BLaER1 treated with 17β-estradiol and CSF1 and Interleukin-3, amounts not matched to agents 10 nM and 100 nM (cell line): ENCODE data around the gene PROS1.

Source experiments
- H3K27ac ChIP-seq, 11 experiments: shearing (Covaris generic); formaldehyde crosslinking; 2 replicates each; pipeline ENCODE4 v1.8.1; 2022
- H3K27me3 ChIP-seq, 11 experiments: shearing (Covaris generic); formaldehyde crosslinking; 2 replicates each; pipeline ENCODE4 v1.8.1; 2022
- H3K36me3 ChIP-seq, 11 experiments: shearing (Covaris generic); formaldehyde crosslinking; 2 replicates each; pipeline ENCODE4 v1.8.1; 2022
- H3K4me1 ChIP-seq, 10 experiments: shearing (Covaris generic); formaldehyde crosslinking; 2 replicates each; pipeline ENCODE4 v1.8.1; 2022
- H3K4me2 ChIP-seq, 11 experiments: shearing (Covaris generic); formaldehyde crosslinking; 2 replicates each; pipeline ENCODE4 v1.8.1; 2022
- H3K4me3 ChIP-seq, 10 experiments: shearing (Covaris generic); formaldehyde crosslinking; 2 replicates each; pipeline ENCODE4 v1.8.1; 2022
- H3K9ac ChIP-seq, 11 experiments: shearing (Covaris generic); formaldehyde crosslinking; 2 replicates each; pipeline ENCODE4 v1.8.1; 2022
- H3K9me3 ChIP-seq, 11 experiments: shearing (Covaris generic); formaldehyde crosslinking; replicated peaks in 1 of 11; 2 replicates each; pipeline ENCODE4 v1.8.1; 2022
- H4K20me1 ChIP-seq, 11 experiments: shearing (Covaris generic); formaldehyde crosslinking; 2 replicates each; pipeline ENCODE4 v1.8.1; 2022
- Cebpa-rat ChIP-seq, 11 experiments: shearing (Covaris generic); IDR thresholded peaks; 2 replicates each; pipeline ENCODE4 v1.8.1; 2022

Gene PROS1

GRCh38 chr3:94004301-94004910 lies 30.7 kb upstream of the PROS1 start:
- peaks cover 0 to 10% (median 4%) of the 10 kb centered on the region in 11 experiments; a peak in 7 of 22 replicates for H3K9me3 ChIP-seq
- H3K9ac ChIP-seq, result peak overlapping the region in 3 of 11 experiments; percentile 6 to 65 (median 13); a peak in 4 of 22 replicates
- no peak overlapping the region; a peak in 1 of 22 replicates for H3K27ac ChIP-seq
- no peak for TF ChIP-seq Cebpa-rat (IDR thresholded peaks at IDR 0.05)
- peaks cover 0 to 19% (median 10%) of the 10 kb centered on the region in 11 experiments; a peak in 16 of 22 replicates for H3K36me3 ChIP-seq
- no peaks in the 10 kb centered on the region for H4K20me1 ChIP-seq
- H3K4me3 ChIP-seq, result peak overlapping the region in 1 of 10 experiments; percentile 27; a peak in 1 of 20 replicates
- H3K4me1 ChIP-seq, result no peaks in the 10 kb centered on the region
- no peaks in the 10 kb centered on the region for H3K27me3 ChIP-seq
- peak overlapping the region in 3 of 11 experiments; percentile 18 to 60 (median 50); a peak in 4 of 22 replicates for H3K4me2 ChIP-seq

GRCh38 chr3:94001827-94002495 lies 28.3 kb upstream of the PROS1 start:
- Histone ChIP-seq H3K4me2 (no peak overlapping the region), H3K36me3 (peaks cover 2 to 13% (median 4%) of the 10 kb centered on the region in 11 experiments; a peak in 12 of 22 replicates), H3K4me1 (no peaks in the 10 kb centered on the region; a peak in 1 of 20 replicates), H3K27me3 (no peaks in the 10 kb centered on the region), H3K4me3 (no peak overlapping the region), H4K20me1 (peaks cover 0 to under 1% (median 0%) of the 10 kb centered on the region in 11 experiments; a peak in 1 of 22 replicates), H3K9me3 (peaks cover 0 to 3% (median 0%) of the 10 kb centered on the region in 11 experiments; a peak in 3 of 22 replicates), H3K9ac (no peak overlapping the region), H3K27ac (no peak overlapping the region)
- TF ChIP-seq Cebpa-rat (IDR thresholded peaks at IDR 0.05), result no peak

GRCh38 chr3:94001191-94001590 lies 27.5 kb upstream of the PROS1 start:
- Histone ChIP-seq H3K4me2 (no peak overlapping the region), H4K20me1 (peaks cover 0 to 6% (median 0%) of the 10 kb centered on the region in 11 experiments; a peak in 1 of 22 replicates), H3K27ac (no peak overlapping the region), H3K9me3 (no peaks in the 10 kb centered on the region), H3K4me3 (no peak overlapping the region), H3K27me3 (no peaks in the 10 kb centered on the region), H3K36me3 (peaks cover 0 to 15% (median 8%) of the 10 kb centered on the region in 11 experiments; a peak in 13 of 22 replicates), H3K4me1 (no peaks in the 10 kb centered on the region; a peak in 1 of 20 replicates), H3K9ac (no peak overlapping the region)
- no peak for TF ChIP-seq Cebpa-rat (IDR thresholded peaks at IDR 0.05)

- H3K4me2 ChIP-seq, result no peak overlapping the region
- H3K4me1 ChIP-seq, result peaks cover 0 to 5% (median 0%) of the 10 kb centered on the region in 10 experiments; a peak in 3 of 20 replicates
- H3K9me3 ChIP-seq, result no peaks in the 10 kb centered on the region
- peaks cover 0 to 11% (median 0%) of the 10 kb centered on the region in 11 experiments; a peak in 4 of 22 replicates for H4K20me1 ChIP-seq
- peaks cover 0 to 15% (median 8%) of the 10 kb centered on the region in 11 experiments; a peak in 12 of 22 replicates for H3K36me3 ChIP-seq
- H3K27ac ChIP-seq, result no peak overlapping the region
- no peak overlapping the region for H3K4me3 ChIP-seq
- no peaks in the 10 kb centered on the region for H3K27me3 ChIP-seq
- TF ChIP-seq Cebpa-rat (IDR thresholded peaks at IDR 0.05), result no peak
- no peak overlapping the region for H3K9ac ChIP-seq
These were observed 20.4 kb upstream of the PROS1 start for GRCh38 chr3:93994056-93994455.

DNA sequence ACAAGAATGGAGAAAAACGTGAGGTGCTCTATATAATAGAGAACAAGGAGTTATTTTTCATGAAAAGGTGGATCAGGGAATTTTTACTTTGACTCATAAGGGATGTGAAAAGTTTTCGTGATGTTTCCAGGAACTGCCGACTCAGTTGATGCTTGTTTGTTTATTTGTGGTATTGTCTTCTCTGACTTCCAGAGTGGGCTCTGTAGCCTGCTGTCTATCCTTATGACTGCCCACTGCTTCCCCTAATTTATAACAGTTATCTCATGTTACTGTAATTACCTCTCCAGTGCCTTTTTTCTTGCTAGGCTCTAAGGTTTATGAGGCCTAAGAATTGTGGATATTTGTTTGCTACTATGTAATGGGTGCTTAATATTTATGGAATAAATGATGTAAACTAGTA lies 18.5 kb upstream of the PROS1 start:
- no peak for TF ChIP-seq Cebpa-rat (IDR thresholded peaks at IDR 0.05)
- H3K27me3 ChIP-seq, result no peaks in the 10 kb centered on the region
- no peak overlapping the region for H3K4me2 ChIP-seq
- peaks cover 0 to 11% (median 0%) of the 10 kb centered on the region in 11 experiments; a peak in 5 of 22 replicates for H4K20me1 ChIP-seq
- no peak overlapping the region for H3K27ac ChIP-seq
- no peak overlapping the region for H3K4me3 ChIP-seq
- no peaks in the 10 kb centered on the region for H3K9me3 ChIP-seq
- no peak overlapping the region for H3K9ac ChIP-seq
- H3K4me1 ChIP-seq, result peaks cover 0 to 5% (median 0%) of the 10 kb centered on the region in 10 experiments; a peak in 2 of 20 replicates
- peaks cover 0 to 9% (median 7%) of the 10 kb centered on the region in 11 experiments; a peak in 12 of 22 replicates for H3K36me3 ChIP-seq

DNA sequence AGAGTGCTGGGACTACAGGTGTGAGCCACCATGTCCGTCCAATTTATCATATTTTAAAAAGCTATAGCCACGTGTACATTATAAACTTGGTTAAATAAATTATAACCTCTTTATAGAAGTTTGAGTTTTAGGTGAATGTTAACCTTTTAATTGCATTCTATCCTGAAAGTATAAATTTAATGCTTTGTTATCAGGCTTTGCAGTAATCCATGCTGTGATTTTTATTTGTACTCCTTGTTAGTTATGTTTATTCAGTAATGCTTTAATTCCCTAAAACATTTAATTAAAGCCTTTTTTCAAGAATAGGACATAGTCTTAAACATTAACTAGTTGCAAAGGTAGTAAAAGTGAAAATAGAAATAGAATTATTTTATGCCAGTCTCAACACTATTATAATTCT lies 17.9 kb upstream of the PROS1 start:
- Histone ChIP-seq H3K9ac (no peak overlapping the region), H4K20me1 (peaks cover 0 to 11% (median 0%) of the 10 kb centered on the region in 11 experiments; a peak in 5 of 22 replicates), H3K4me3 (no peak overlapping the region), H3K36me3 (peaks cover 0 to 4% (median 2%) of the 10 kb centered on the region in 11 experiments; a peak in 12 of 22 replicates), H3K4me2 (no peak overlapping the region), H3K9me3 (no peaks in the 10 kb centered on the region), H3K27ac (no peak overlapping the region), H3K4me1 (peaks cover 0 to 5% (median 0%) of the 10 kb centered on the region in 10 experiments; a peak in 2 of 20 replicates), H3K27me3 (no peaks in the 10 kb centered on the region)
- no peak for TF ChIP-seq Cebpa-rat (IDR thresholded peaks at IDR 0.05)

DNA sequence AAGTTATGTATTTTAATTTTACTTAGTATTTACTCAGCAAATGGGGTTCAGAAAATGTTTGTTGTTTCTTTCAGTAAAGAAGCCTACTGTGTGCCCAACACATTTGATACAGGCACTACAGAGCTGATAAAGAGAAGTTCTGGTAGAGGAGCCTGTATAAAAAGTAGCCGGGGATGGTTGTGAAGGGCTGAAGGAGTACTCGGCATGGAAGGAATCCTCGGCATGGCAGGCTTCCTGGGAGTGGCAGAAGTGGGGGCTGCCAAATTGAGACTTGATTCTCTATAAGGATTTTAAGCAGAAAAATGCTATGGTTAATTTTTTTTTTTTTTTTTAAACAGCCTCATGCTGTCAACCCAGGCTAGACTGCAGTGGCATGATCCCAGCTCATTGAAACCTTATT lies 15.5 kb upstream of the PROS1 start:
- Histone ChIP-seq H3K9me3 (no peaks in the 10 kb centered on the region), H3K36me3 (no peaks in the 10 kb centered on the region), H3K4me2 (no peak overlapping the region), H4K20me1 (peaks cover 0 to 22% (median 0%) of the 10 kb centered on the region in 11 experiments; a peak in 4 of 22 replicates), H3K27ac (no peak overlapping the region), H3K27me3 (no peaks in the 10 kb centered on the region), H3K9ac (no peak overlapping the region), H3K4me3 (no peak overlapping the region), H3K4me1 (peaks cover 0 to 5% (median 0%) of the 10 kb centered on the region in 10 experiments; a peak in 2 of 20 replicates)
- no peak for TF ChIP-seq Cebpa-rat (IDR thresholded peaks at IDR 0.05)

GRCh38 chr3:93988764-93989163 lies 15.1 kb upstream of the PROS1 start:
- TF ChIP-seq Cebpa-rat (IDR thresholded peaks at IDR 0.05), result no peak
- Histone ChIP-seq H4K20me1 (peaks cover 0 to 24% (median 0%) of the 10 kb centered on the region in 11 experiments; a peak in 4 of 22 replicates), H3K4me3 (no peak overlapping the region), H3K9me3 (no peaks in the 10 kb centered on the region), H3K27me3 (no peaks in the 10 kb centered on the region), H3K4me1 (peaks cover 0 to 2% (median 0%) of the 10 kb centered on the region in 10 experiments; a peak in 2 of 20 replicates), H3K36me3 (no peaks in the 10 kb centered on the region), H3K9ac (no peak overlapping the region), H3K27ac (no peak overlapping the region), H3K4me2 (no peak overlapping the region)

DNA sequence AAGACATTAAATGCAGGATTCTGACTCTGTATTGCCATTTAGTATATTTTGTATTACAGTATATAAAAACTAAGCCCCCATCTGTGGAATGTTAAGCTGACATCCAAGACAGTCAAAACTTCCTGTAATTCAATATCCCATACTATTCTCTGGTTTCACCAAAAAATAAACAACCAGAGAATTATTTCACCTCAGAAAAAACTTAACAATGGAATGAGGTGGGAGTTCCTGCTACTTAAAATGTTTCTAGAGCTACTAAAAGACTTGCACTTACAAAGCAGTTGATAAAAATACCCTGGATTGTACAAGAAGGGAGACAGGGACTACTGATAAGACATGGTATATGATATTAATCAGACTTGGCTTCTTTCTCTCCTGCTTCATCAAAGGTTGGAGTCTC lies 14.6 kb upstream of the PROS1 start:
- H3K9ac ChIP-seq, result no peak overlapping the region
- H3K27me3 ChIP-seq, result no peaks in the 10 kb centered on the region
- no peak overlapping the region for H3K4me3 ChIP-seq
- H3K27ac ChIP-seq, result no peak overlapping the region
- no peak overlapping the region for H3K4me2 ChIP-seq
- H3K9me3 ChIP-seq, result no peaks in the 10 kb centered on the region
- no peaks in the 10 kb centered on the region for H3K36me3 ChIP-seq
- H4K20me1 ChIP-seq, result peaks cover 0 to 22% (median 0%) of the 10 kb centered on the region in 11 experiments; a peak in 4 of 22 replicates
- no peaks in the 10 kb centered on the region for H3K4me1 ChIP-seq
- TF ChIP-seq Cebpa-rat (IDR thresholded peaks at IDR 0.05), result no peak
